NB4 (cell line): ENCODE measurements around the gene PCDHA12.

ENCODE experiments used
- DNase-seq: peaks from one replicate; pipeline ENCODE4 v3.0.0; 2010; ENCODE audit warnings: low read depth
- H3K4me3 ChIP-seq: one replicate; pipeline ENCODE4 v1.5.1; 2011; ENCODE audit warnings: mild to moderate bottlenecking, low read depth, low read length, moderate library complexity
- MYC ChIP-seq: IDR thresholded peaks from 2 replicates; pipeline ENCODE4 v1.6.1; 2011; ENCODE audit warnings: low read depth, low read length
- POLR2A ChIP-seq: IDR thresholded peaks from 2 replicates; pipeline ENCODE4 v1.6.1; 2011; ENCODE audit warnings: mild to moderate bottlenecking; ENCODE audit not compliant: insufficient read length; ENCODE audit errors: extremely low read depth
- TF ChIP-seq, protein P1 (sequence below): IDR thresholded peaks from one replicate; pipeline ENCODE4 v1.5.1; 2012; ENCODE audit warnings: low read depth, low read length
- TF ChIP-seq, protein P2 (sequence below): IDR thresholded peaks from 2 replicates; pipeline ENCODE4 v1.6.1; 2011; ENCODE audit warnings: low read depth, low read length

Gene PCDHA12

DNA sequence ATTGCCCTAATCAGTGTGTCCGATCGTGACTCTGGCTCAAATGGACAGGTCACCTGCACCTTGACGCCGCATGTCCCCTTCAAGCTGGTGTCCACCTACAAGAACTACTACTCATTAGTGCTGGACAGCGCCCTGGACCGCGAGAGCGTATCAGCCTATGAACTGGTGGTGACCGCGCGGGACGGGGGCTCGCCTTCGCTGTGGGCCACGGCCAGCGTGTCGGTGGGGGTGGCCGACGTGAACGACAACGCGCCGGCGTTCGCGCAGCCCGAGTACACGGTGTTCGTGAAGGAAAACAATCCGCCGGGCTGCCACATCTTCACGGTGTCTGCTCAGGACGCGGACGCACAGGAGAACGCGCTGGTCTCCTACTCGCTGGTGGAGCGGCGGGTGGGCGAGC is 8.3 kb downstream of the PCDHA12 start:
- TF ChIP-seq, protein P1, sequence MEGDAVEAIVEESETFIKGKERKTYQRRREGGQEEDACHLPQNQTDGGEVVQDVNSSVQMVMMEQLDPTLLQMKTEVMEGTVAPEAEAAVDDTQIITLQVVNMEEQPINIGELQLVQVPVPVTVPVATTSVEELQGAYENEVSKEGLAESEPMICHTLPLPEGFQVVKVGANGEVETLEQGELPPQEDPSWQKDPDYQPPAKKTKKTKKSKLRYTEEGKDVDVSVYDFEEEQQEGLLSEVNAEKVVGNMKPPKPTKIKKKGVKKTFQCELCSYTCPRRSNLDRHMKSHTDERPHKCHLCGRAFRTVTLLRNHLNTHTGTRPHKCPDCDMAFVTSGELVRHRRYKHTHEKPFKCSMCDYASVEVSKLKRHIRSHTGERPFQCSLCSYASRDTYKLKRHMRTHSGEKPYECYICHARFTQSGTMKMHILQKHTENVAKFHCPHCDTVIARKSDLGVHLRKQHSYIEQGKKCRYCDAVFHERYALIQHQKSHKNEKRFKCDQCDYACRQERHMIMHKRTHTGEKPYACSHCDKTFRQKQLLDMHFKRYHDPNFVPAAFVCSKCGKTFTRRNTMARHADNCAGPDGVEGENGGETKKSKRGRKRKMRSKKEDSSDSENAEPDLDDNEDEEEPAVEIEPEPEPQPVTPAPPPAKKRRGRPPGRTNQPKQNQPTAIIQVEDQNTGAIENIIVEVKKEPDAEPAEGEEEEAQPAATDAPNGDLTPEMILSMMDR, result no peak
- no peak for TF ChIP-seq POLR2A
- TF ChIP-seq, protein P2, sequence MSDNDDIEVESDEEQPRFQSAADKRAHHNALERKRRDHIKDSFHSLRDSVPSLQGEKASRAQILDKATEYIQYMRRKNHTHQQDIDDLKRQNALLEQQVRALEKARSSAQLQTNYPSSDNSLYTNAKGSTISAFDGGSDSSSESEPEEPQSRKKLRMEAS, result no peak
- no peak for TF ChIP-seq MYC
- no peak overlapping the region for H3K4me3 ChIP-seq
- no peak for DNase-seq

DNA sequence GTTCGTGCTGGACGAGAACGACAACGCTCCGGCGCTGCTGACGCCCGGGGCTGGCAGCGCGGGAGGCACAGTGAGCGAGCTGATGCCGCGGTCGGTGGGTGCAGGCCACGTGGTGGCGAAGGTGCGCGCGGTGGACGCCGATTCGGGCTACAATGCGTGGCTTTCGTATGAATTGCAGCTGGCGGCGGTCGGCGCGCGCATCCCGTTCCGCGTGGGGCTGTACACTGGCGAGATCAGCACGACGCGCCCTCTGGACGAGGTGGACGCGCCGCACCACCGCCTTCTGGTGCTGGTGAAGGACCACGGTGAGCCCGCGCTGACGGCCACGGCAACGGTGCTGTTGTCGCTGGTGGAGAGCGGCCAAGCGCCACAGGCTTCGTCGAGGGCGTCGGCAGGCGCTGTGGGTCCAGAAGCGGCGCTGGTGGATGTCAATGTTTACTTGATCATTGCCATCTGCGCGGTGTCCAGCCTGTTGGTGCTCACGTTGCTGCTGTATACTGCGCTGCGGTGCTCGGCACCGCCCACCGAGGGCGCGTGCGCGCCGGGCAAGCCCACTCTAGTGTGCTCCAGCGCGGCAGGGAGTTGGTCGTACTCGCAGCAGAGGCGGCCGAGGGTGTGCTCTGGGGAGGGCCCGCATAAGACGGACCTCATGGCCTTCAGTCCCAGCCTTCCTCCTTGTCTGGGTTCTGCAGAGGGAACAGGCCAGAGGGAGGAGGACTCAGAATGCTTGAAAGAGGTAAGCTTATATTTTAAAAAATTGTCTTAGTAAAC is 9.0 kb downstream of the PCDHA12 start:
- H3K4me3 ChIP-seq, result no peak overlapping the region
- DNase-seq, result no peak
- TF ChIP-seq, protein P2, result no peak
- TF ChIP-seq POLR2A, result no peak
- TF ChIP-seq, protein P1, result no peak

DNA sequence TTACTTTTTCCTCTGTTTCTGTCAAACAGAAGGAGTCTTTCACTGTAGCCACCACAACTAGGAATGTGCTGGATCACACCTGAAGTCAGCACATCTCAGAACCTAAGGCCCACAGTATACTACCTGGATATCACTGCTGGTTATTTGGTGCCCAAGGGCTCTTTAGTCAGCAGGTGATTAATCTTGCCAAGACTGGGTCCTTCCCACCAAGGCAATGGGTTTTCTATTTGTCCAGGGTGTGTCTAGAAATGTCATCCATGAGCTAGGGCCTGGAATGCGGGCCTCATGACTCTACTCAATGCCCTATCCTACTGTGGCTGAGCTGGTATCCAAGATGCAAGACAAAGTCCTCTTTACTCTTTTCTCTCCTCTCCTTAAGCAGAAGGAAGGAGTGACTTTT is 41.2 kb downstream of the PCDHA12 start:
- TF ChIP-seq, protein P2, result no peak
- TF ChIP-seq MYC, result no peak
- TF ChIP-seq POLR2A, result no peak
- TF ChIP-seq, protein P1, result no peak

DNA sequence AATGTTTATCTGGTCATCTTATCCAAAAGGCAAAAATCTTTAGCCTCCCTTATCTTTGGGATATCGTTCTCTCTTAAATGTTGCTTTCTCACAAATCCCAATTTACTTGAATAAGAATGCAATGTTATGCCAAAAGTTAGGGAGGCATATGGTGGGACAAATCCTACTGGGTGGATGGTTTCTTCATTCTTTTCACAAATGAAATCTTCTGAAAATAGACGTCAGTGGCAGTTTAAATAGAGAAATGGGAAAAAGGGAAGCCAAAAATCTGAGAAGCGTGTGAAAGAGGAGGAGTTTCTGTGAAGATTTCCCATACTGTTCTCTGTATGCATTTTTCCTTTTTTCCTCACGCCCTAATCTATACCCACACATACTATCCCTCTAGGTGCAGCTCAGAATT is 48.5 kb downstream of the PCDHA12 start:
- no peak overlapping the region for H3K4me3 ChIP-seq
- TF ChIP-seq, protein P1, result no peak
- TF ChIP-seq MYC (no peak), POLR2A (no peak)
- TF ChIP-seq, protein P2, result no peak
- DNase-seq, result no peak

More for the DNA sequence above, 41.2 kb downstream of the PCDHA12 start:
- no peak overlapping the region for H3K4me3 ChIP-seq
- no peak for DNase-seq

DNA sequence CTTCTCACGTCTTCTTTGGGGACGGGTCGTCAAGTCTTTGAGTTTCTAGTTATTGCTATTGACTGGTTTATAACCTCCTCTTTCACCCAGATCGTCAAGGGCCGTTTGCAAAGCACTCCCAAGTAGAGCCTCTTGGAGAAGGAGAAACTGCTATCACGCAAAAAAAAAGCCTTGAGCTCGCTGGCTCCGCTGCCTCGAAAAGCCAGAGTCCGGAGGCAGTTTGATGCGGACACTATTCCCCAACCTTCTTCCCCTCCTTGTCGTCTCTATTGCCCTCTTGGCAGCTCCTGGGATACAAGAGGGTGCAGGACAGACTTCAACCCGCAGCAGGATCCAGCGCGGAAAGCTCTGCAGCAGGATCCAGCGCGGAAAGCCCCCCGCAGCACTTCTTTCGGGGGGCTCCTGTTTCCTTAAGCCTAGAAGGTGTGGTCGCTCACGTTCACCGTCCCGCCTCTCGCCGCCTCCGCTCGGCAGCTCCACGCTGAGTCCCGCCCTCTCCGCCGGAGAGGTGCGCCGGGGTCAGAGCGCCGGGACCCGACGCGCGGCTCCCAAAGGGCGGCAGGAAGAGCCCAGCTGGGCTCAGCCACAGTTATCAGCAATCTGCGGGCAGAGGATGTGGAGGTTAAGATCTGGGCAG is 50.8 kb downstream of the PCDHA12 start, which contains the start of gene PCDHAC1:
TSS of gene PCDHAC1 (plus strand) at position 494 of the 637 bp plus-strand sequence. CDS start 594 bp downstream, outside the sequence.
- TF ChIP-seq, protein P1, result no peak
- TF ChIP-seq MYC (no peak), POLR2A (no peak)
- TF ChIP-seq, protein P2, result no peak
- no peak within 1 kb of the TSS for H3K4me3 ChIP-seq
- DNase-seq, result no peak
